ENCODE data around the gene EGFL6.
"Not testable (repeated sequence)": the region's sequence is repeated elsewhere in the genome, so short reads cannot be mapped to it uniquely, and the experiment has no call there.

EGFL6 gene

DNA sequence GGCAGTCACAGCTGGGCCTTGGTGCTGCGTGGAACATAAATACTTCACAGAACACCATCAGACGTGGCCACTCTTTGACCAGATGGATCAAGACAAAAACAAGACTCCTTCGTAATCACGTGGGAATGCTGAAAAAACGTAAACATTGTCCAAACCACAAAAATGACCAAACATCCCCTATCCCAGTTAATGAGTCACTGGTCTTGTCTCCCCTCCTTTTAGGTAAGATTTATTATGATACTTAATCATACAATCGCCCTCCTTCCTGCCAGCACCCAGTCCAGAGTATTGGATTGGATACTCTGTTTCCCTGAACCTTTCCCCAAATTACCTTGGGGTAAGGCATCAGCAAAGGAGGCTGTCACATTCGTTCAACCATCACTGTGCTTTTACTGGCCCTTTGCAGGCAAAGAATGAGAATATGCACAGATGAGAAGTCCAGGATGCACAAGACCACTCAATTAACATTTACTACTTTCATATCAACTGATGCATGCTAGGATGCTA, 82.9 kb downstream of the EGFL6 start:
- DNase-seq: no peak

DNA sequence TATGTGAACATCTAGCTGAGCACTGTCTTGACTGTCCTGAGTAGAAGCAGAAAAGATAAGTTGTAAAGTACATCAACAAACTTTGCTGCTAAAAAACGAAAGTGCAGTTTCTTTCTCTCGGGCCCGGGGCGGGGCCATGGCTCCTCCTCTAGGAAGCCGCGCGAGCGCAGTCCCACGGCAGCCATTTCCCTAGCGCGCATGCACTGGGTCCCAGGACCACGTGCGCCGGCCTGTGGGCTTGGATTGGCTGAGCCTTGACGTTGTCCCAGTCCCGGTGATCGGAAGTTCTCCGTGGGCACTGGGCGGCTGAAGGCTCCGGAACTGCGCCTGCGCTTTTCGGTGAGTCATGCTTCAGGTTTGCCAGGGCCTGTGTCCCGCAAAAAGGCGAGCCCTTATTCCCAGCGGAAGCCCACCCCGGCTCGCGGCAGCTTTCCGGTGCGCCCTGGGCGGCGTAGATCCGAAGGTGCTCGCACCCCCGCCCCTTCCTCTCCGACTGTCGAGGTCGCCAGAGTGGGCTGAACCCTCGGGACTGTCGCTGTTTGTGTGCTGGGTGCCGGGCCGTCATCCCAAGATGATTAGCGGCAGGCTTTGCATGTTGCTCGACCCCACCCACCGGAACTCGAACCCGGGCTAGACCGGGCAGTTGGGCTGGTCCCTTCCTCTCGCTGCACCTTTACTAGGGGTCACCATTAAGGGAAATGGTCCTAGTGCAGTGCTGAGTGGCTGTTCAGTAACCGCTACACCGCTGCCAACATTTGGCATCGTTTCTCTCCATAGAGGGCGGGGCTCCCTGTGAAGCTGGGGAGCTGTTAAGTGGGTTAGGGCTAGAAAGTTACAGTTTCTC, 83.7 kb downstream of the EGFL6 start, which contains the start of gene TCEANC:
TCEANC (plus strand) TSS at position 292 of the 844 bp plus-strand sequence. CDS start 9,368 bp downstream, outside the sequence.
- DNase-seq: peak; percentile 19 to 98 (median 87)

DNA sequence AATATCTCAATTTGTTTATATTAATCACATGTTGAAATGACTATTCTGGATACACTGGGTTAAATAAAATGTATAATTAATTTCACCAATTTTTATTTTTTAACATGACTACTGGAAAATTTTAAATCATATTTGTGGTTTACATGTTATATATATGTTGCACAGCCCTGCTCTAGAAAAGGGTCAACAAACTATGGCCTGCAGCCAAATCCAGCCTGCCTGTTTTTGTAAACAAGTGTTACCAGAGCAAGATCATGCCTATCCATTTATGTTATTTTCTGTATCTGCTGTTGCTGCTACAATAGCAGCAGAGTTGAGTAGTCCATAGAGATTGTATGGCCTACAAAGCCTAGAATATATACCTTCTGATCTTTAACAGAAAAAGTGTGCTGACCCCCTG, 84.7 kb downstream of the EGFL6 start:
- DNase-seq: peak in 1 of 51 donors; percentile 0

DNA sequence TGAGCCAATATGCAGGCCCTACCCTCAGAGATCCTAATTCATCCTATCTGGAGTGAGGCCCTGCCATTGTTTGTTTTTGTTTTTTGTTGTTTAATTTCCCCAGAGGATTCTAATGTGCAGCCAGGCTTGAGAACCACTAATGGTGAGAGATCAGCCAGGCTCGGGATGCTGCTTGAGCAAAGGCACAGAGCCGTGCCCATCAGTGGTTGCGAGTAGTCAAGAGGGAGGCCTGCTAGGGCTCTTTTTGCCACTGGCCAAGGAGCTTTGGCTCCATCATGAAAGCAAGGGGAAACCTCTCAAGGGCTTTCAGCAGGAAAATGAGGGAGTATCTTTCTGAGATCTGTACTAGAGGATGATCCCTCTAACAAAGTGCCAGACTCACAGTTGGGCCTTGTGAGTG, 86.3 kb downstream of the EGFL6 start:
- no peak for DNase-seq

DNA sequence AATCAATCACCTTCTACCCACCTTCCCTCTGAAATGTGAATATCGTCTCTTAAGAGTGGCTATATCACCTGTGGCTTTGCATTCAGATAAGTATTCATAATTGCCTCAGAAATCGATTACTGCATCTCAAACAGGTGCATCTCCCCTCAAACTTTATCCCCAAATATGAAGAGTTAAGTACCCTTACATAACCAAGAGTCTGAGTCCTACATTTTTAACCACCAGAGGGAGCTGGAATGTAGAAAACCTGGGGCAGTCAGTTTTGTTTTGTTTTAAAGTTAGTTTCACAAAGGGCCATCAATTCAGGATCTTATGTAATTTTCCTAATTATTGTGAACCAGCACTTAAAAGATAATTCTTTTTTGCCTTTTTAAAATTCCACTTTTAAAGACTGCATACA, 89.2 kb downstream of the EGFL6 start:
- peak in 4 of 51 donors; percentile 0 to 13 (median 4) for DNase-seq

DNA sequence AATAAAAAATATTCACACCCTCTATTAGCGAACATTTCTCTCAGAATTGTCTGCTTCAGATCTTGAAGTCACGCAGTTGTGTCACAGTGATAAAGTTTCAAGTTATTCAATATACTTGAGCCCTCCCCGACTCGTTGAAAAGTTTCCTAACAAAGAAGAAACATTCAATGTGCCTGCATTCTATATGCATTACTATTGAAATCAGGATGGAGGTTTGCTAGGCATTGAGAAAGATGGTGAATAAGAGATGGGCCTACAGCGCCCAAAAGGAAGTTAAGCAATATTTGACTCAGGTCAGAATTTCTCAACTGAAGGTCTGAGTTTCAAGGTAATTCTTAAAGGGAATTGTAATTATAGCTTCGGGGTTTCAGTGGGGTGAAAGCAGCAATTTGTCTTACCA, 89.7 kb downstream of the EGFL6 start:
- no peak for DNase-seq

DNA sequence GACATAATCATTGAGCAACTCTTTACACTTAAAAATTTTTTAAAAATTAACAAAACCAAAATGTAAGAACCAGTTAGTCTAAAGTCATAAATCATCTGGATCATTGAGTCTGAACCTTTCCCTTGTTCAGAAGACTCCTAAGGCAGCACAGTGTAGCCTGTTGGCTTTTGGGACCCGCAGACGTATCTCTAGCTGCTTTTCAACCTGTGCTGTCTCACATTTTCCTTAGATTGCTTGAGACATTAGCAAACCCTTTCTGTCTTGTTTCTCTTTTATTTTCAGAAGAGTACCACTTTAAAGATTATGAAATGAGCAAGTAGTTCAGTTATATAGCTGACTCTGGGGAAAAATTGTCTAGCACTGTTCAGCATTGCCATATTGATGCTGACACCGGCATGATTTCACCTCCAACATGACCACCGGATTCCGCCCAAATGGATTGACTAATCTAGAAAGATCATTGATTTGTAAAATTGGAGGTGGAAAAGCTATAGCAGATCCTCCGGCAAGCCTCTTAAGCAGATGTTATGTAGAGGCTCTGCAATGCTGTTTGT, 92.4 kb downstream of the EGFL6 start:
- DNase-seq: no peak

DNA sequence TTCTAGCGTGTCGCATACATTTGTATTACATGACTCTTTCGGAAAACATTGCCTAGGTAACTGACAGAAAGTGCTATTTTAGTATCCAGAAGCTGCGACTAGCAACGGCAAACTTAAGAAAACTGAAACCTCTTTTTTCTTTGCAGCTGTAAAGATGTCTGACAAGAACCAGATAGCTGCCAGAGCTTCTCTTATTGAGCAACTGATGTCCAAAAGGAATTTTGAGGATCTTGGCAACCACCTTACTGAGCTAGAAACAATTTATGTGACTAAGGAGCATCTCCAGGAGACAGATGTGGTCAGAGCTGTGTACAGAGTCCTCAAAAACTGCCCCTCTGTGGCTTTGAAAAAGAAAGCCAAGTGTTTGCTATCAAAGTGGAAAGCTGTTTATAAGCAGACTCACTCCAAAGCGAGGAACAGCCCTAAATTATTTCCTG, 93.0 kb downstream of the EGFL6 start:
- DNase-seq: no peak

DNA sequence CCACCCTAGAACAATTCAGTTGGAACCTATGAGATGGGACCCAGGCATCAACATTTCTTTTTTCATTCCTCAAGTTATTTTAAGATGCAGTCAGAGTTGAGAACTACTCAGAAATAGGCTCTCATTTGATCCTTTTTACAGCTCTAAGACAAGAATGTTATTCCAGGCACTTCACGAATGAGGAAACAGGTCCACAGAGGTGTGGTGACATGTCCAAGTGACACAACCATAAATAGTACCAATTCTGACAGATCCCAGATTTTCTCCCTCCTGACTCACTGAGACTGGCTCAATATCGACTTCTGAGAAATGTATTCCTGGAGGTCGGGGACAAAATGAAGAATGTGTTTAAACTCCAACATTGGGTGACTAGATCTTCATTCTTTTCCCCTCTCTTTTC, 94.6 kb downstream of the EGFL6 start:
- no peak for DNase-seq

DNA sequence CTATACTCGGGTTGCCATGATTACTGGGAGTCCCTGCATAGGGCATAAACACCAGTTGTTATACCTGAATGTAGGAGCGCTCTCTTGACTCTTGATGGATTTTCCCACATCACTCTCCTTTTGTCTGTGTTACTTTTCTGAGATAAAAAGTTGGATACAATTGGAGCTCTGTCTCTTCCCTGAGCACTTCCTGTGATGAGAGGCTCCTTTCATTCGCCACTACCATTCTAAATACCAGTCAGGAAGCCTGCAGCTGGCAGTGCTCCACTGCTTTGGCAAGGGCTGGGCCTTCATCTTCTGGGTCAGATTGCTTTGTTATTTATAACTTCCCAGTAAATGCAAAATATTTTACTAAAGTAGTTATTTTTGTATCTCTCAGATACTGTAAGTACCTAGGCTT, 97.4 kb downstream of the EGFL6 start:
- peak in 31 of 51 donors; percentile 1 to 60 (median 17) for DNase-seq

DNA sequence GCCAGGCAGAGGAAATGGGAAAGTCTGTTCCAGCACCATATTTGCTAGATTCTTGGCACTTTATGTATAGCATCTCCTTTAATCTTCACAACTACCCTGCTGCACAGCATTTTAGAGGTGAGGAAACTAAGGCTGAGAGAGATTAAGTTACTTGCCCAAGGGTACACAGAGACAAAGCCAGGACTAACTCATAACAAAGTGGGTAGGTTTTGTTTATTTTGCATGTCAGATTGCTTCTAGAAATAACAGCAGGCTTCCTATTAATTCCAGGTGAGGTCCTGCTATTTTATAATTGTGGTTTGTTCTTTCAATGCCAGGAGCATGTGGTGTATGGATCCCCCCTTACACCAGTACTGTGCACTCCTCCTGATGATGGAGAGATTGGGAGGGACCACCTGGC, 98.5 kb downstream of the EGFL6 start:
- DNase-seq: no peak

DNA sequence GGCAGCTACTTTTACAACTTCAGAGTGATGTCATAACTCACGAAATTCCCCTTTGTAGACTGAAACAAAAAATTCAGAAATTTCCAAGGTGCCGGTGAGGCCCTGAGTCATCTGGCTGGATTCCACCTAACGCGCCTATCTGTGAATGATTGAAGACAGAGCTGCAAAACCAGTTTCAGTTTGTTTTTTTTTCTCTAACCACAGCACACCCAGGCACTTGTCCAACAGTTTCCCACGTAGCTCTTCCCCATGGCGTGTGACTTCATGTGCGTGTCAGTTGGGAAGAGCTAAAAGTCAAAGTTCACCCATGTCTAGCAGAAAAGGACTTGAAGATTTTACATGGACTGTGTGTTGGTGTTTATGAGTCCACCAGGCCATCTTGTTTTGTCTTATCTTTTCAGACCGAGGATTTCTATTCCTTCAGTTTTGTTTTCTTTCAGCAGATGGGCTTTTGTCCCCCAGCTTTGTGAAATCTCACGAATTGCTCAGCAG, 99.9 kb downstream of the EGFL6 start:
- no peak for DNase-seq

DNA sequence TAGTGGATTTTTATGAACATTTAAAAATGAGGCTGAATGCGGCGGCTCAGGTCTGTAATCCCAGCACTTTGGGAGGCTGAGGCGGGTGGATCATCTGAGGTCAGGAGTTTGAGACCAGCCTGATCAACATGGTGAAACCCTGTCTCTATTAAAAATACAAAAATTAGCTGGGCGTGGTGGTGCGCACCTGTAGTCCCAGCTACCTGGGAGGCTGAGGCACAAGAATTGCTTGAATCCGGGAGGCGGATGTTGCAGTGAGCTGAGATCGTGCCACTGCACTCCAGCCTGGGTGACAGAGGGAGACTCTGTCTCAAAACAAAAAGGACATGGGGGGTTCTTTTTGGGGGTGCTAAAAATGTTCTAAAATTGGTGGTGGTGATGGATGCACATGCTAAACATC, 100.4 kb downstream of the EGFL6 start:
- DNase-seq: not testable (repeated sequence)

DNA sequence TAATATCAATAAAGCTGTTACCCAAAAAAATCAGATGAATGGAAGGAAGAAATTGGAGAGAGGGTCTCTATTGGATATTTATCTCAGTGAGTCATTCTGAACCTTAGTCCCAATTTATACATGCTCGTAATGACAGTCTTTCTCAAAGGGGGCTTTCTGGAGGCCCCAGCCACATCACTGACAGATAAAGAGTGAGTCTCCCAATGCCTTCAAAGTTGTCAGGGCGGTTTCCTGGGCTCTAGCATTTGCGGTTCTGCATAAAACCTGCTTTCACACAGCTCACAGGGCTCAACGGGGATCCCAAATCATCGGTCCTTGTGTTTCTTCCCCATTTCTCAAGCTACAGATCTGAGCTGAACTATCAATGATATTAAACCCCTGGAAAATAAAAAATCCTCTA, 100.8 kb downstream of the EGFL6 start:
- no peak for DNase-seq

DNA sequence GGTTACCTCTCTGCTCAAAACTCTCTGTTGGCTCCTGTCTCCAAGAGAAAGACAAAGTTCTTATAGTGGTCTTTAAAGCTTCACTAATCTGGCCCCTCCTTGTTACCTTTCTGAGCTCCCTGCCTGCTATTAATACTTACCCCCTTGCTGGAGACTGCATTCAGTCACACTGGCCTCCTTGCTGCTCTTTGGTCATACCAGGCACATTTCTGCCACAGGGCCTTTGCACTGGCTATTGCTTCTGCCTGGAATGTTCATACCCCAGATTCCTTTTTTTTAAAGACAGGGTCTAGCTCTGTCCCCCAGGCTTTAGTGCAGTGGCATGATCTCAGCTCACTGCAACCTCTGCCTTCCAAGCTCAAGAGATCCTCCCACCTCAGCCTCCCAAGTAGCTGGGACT, 103.6 kb downstream of the EGFL6 start:
- no peak for DNase-seq

DNA sequence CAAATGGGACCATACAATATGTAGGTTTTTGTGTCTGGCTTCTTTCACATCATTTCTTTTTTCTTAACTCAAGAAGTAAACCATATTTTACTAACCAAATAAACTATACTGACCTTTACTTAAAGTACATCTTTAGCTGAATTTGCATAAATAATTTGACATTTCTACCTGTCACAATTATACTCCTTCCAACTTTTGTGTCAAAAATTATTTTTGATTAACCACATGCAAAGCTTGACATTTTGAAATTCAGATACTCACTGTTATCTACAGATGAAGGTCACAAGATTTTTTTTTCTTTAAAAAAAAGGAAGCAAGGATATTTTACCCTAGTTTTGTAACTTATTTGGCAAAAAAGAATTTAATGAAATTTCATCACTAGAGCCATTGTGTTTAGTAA, 107.5 kb downstream of the EGFL6 start:
- DNase-seq: no peak

DNA sequence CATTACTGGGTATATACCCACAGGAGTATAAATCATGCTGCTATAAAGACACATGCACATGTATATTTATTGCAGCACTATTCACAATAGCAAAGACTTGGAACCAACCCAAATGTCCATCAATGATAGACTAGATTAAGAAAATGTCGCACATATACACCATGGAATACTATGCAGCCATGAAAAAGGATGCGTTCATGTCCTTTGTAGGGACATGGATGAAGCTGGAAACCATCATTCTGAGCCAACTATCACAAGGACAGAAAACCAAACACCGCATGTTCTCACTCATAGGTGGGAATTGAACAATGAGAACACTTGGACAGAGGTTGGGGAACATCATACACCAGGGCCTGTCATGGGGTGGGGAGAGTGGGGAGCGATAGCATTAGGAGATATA, 110.3 kb downstream of the EGFL6 start:
- not testable (repeated sequence) for DNase-seq

DNA sequence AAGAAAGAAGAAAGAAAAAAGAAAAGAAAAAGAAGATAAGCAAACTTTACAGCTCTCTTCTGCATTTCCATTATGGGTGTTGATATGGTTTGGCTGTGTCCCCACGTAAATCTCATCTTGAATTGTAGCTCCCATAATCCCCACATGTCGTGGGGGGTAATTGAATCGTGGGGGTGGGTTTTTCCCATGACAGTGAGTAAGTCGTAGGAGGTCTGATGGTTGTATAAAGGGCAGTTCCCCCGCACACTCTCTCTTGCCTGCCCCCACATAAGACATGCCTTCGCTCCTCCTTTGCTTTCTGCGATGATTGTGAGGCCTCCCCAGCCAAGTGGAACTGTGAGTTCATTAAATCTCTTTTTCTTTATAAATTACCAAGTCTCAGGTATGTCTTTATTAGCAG, 112.2 kb downstream of the EGFL6 start:
- DNase-seq: no peak
